Vagina (tissue), 2 donors: ENCODE measurements around the gene CELSR3. TPM values are rescaled to one million over a fixed set of nuclear protein-coding genes. Genes with fewer than 3 reads are reported as not detected.
A peak's percentile ranks its signal among the peaks of the same experiment; 100 is the strongest.

Experiments
- DNase-seq, 2 donors: peaks; one replicate each; pipeline ENCODE4 v3.0.0-alpha.2; 2017; ENCODE audit errors: extremely low spot score in 2 of 2
- H3K27ac ChIP-seq: fragments of 200-600 bp; sonication (generic); one replicate; pipeline ENCODE4 v1.5.1; 2019
- H3K27me3 ChIP-seq: fragments of 200-600 bp; sonication (generic); one replicate; pipeline ENCODE4 v1.5.1; 2019
- H3K36me3 ChIP-seq, 2 donors: fragments of 200-600 bp; sonication (generic); one replicate each; pipeline ENCODE4 v1.5.1; 2017 to 2019
- H3K4me1 ChIP-seq: fragments of 200-600 bp; sonication (generic); one replicate; pipeline ENCODE4 v1.5.1; 2019
- H3K4me3 ChIP-seq, 2 donors: fragments of 200-600 bp; sonication (generic); 1 replicate in 1 of 2; 2 replicates in 1 of 2; pipeline ENCODE4 v1.5.1; 2016 to 2019
- H3K9me3 ChIP-seq: fragments of 200-600 bp; sonication (generic); one replicate; pipeline ENCODE4 v1.5.1; 2019
- POLR2A ChIP-seq, 2 donors: fragments of 450-650 bp; IDR thresholded peaks; one replicate each; pipeline ENCODE4 v1.6.1; 2017; ENCODE audit warnings: antibody characterized with exemption in 2 of 2, mild to moderate bottlenecking in 2 of 2, moderate library complexity in 2 of 2
- POLR2AphosphoS5 ChIP-seq, 2 donors: sonication (generic); formaldehyde crosslinking; IDR thresholded peaks; one replicate each; pipeline ENCODE4 v1.9.0; 2017; ENCODE audit warnings: antibody characterized with exemption in 2 of 2, mild to moderate bottlenecking in 2 of 2, low read depth in 1 of 2; ENCODE audit not compliant: insufficient read depth in 1 of 2
- intact Hi-C: fragments of 100-400 bp; cut with DNase I; formaldehyde crosslinking; loops from one replicate; pipeline ENCODE4 v1.15.1; 2023
- total RNA-seq: library from RNA; depleted of rRNA; stranded (reverse); fragments of >200 nt; gene quantifications from one replicate; pipeline ENCODE4 v1.2.3, GENCODE V29; 2016
- TF ChIP-seq, protein P1 (sequence below), 3 experiments: fragments of 450-650 bp in 2 of 3; fragments of 200-600 bp in 1 of 3; sonication (generic) in 1 of 3; IDR thresholded peaks; one replicate each; pipeline ENCODE4 v1.5.1; 2017 to 2019; ENCODE audit warnings: antibody characterized with exemption in 3 of 3, mild to moderate bottlenecking in 2 of 3, moderate library complexity in 2 of 3

CELSR3 gene
- total RNA-seq, 1 donor from 2014 or later: 2.2 TPM

DNA sequence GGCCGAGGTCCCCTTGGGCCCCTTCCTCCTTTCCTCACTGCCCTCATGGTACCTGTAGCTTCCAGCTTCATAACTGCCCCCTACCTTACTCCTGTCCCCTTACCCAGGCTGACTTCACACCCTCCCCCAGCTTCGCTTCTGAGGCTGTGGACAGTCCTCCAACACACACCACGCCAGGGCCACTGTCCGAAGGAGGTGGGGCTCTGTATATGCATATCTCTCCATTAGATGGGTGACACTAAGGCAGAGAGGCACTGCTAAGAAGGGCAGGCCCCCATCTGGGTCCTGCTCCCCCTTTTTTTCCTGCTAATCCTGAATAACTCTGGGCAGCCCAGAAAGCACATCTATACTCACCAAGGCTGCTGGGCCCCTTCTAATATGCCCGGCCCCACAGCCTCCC is 66.5 kb downstream of the CELSR3 start:
- intact Hi-C loops: no loop called here
- peak overlapping the region; percentile 94 for H3K27ac ChIP-seq
- no peaks in the 10 kb centered on the region for H3K27me3 ChIP-seq
- H3K36me3 ChIP-seq: peaks cover 0 to 37% of the 10 kb centered on the region in 2 donors
- peaks cover 84% of the 10 kb centered on the region for H3K4me1 ChIP-seq
- no peak overlapping the region for H3K4me3 ChIP-seq
- no peaks in the 10 kb centered on the region for H3K9me3 ChIP-seq
- TF ChIP-seq, protein P1, sequence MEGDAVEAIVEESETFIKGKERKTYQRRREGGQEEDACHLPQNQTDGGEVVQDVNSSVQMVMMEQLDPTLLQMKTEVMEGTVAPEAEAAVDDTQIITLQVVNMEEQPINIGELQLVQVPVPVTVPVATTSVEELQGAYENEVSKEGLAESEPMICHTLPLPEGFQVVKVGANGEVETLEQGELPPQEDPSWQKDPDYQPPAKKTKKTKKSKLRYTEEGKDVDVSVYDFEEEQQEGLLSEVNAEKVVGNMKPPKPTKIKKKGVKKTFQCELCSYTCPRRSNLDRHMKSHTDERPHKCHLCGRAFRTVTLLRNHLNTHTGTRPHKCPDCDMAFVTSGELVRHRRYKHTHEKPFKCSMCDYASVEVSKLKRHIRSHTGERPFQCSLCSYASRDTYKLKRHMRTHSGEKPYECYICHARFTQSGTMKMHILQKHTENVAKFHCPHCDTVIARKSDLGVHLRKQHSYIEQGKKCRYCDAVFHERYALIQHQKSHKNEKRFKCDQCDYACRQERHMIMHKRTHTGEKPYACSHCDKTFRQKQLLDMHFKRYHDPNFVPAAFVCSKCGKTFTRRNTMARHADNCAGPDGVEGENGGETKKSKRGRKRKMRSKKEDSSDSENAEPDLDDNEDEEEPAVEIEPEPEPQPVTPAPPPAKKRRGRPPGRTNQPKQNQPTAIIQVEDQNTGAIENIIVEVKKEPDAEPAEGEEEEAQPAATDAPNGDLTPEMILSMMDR (IDR thresholded peaks at IDR 0.05): no peak
- TF ChIP-seq POLR2A (IDR thresholded peaks at IDR 0.05): no peak
- no peak for TF ChIP-seq POLR2AphosphoS5 (IDR thresholded peaks at IDR 0.05; ENCODE audit: insufficient read depth in 1 of 2, low read depth in 1 of 2)
- DNase-seq: no peak

DNA sequence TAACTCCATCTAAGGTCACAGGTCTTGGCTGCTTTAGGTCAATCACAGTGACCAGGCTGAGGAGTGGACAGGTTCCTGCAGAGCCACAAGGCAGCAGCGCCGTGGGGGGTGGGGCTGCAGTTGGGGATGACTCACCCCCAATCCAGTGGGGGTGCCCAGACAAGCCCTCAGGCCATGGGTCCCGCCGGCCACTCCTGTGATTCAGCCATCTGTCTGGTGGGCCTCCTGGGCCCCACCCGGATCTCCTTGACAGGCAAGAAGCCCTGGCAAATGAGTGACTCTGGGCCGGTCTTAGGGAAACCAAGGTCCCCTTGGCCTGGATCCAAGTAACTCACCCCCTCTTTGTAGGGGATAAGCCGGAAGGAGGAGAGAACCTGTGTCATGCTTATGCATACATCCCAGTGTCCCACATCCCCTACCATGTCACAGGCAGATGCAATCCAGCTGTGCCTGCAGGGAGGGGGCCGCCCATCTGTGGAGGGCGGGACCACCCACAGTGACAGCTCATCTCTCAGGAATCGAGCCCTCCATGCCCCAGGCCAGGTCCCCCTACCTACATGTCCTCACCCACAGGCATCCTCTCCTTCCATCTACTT is 67.1 kb downstream of the CELSR3 start:
- TF ChIP-seq POLR2A (IDR thresholded peaks at IDR 0.05): no peak
- TF ChIP-seq, protein P1 (IDR thresholded peaks at IDR 0.05): no peak
- TF ChIP-seq POLR2AphosphoS5 (IDR thresholded peaks at IDR 0.05; ENCODE audit: insufficient read depth in 1 of 2, low read depth in 1 of 2): peak; percentile 16 to 68
- Histone ChIP-seq H3K27me3 (no peaks in the 10 kb centered on the region), H3K36me3 (peaks cover 0 to 32% of the 10 kb centered on the region in 2 donors), H3K9me3 (no peaks in the 10 kb centered on the region), H3K4me3 (peak overlapping the region; percentile 63 to 68), H3K4me1 (peaks cover 78% of the 10 kb centered on the region), H3K27ac (peak overlapping the region; percentile 94)
- no peak for DNase-seq
- intact Hi-C loops: no loop called here

DNA sequence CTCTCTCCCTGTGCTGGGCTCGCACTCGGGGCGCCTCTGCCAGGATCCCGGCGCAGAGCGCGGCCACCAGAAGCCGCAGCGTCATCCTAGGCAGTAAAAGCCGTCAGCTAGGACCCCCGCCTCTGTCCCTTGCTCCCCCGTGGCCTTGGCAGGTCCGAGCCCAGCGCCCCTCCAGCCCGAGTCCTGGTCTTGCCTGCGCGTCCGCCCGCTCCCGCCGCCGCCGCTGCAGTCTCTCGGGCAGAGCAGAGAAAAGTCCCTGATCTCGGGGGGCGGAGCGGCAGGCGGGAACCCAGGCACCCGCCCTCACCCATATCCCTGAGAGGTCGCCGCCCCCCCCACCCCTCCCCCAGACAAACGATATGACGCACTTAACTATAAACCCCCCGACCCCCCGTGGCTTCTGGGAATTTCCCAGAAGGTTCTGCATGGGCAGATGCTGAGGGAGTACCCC is 67.6 kb downstream of the CELSR3 start, which contains the start of gene COL7A1:
TSS of gene COL7A1 (minus strand) at position 255 of the 451 bp plus-strand sequence. CDS start at position 85, 170 bp downstream.
- Histone ChIP-seq H3K4me1 (peaks cover 73% of the 10 kb centered on the region), H3K4me3 (peak within 1 kb of the TSS; percentile 63 to 68), H3K27me3 (no peaks in the 10 kb centered on the region), H3K9me3 (no peaks in the 10 kb centered on the region), H3K36me3 (peaks cover 0 to 27% of the 10 kb centered on the region in 2 donors), H3K27ac (peak within 1 kb of the TSS; percentile 94)
- intact Hi-C loops: no loop called here
- DNase-seq: no peak
- no peak for TF ChIP-seq POLR2AphosphoS5 (IDR thresholded peaks at IDR 0.05; ENCODE audit: insufficient read depth in 1 of 2, low read depth in 1 of 2)
- TF ChIP-seq, protein P1 (IDR thresholded peaks at IDR 0.05): no peak
- no peak for TF ChIP-seq POLR2A (IDR thresholded peaks at IDR 0.05)

DNA sequence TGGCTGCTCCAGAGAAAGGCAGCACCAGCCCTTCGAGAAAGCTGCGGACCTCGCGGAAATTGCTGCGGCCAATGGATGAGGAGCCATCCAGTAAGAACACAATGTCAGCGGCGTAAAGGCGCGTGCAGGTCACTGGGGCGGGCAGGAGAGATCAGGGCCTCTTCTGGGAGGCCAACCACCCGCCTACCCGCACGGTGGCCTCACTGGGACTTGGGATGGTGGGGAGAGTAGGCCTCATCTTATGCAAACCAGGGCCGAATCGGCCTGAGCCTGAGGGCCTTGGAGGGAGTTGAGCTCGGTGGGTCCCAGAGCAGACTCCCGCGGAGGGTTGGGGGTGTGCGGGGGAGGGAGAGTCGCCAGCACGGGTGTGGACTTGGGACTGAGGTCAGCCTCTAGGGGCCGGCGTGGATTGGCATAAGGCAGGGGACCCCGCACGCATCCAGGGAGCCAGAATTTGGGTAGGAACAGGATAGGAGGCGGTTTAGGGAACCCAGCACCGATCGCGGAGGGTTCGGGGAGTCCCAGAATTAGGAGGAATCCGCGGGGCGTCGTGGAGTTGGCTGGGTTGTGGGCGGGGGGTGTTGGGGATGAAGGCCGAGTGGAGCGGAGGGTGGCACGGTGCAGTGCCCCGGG is 68.2 kb downstream of the CELSR3 start:
- Histone ChIP-seq H3K4me1 (peaks cover 67% of the 10 kb centered on the region), H3K36me3 (peaks cover 0 to 21% of the 10 kb centered on the region in 2 donors), H3K4me3 (peak overlapping the region; percentile 63 to 68), H3K27ac (peak overlapping the region; percentile 94), H3K27me3 (no peaks in the 10 kb centered on the region), H3K9me3 (no peaks in the 10 kb centered on the region)
- no peak for TF ChIP-seq POLR2AphosphoS5 (IDR thresholded peaks at IDR 0.05; ENCODE audit: insufficient read depth in 1 of 2, low read depth in 1 of 2)
- TF ChIP-seq POLR2A (IDR thresholded peaks at IDR 0.05): no peak
- TF ChIP-seq, protein P1 (IDR thresholded peaks at IDR 0.05): no peak
- intact Hi-C loops: no loop called here
- DNase-seq: no peak

DNA sequence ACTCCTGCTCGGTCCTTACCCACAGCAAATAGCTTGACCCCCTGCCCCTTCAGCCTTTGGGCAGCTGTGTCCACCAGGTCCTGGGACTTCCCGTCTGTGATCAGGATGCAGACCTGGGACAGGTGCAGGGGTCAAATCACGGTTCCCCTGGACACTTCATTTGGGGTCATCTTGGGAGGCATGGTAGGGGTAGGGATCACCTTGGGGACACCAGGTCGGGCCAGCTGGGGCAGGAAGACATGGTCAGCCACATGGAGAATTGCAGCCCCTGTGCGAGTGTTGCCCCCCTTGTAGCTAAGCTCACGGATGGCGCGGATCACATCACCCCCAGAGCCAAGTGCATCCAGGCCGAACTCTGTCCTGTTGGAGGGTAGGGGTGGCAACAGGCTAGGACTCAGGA is 69.3 kb downstream of the CELSR3 start:
- Histone ChIP-seq H3K4me1 (peaks cover 55% of the 10 kb centered on the region), H3K36me3 (peaks cover 0 to 13% of the 10 kb centered on the region in 2 donors), H3K4me3 (no peak overlapping the region), H3K9me3 (no peaks in the 10 kb centered on the region), H3K27me3 (no peaks in the 10 kb centered on the region), H3K27ac (no peak overlapping the region)
- TF ChIP-seq, protein P1 (IDR thresholded peaks at IDR 0.05): no peak
- TF ChIP-seq POLR2AphosphoS5 (IDR thresholded peaks at IDR 0.05; ENCODE audit: insufficient read depth in 1 of 2, low read depth in 1 of 2) (no peak), POLR2A (IDR thresholded peaks at IDR 0.05) (no peak)
- intact Hi-C loops: no loop called here
- DNase-seq: no peak
